Adipose tissue (tissue), 3 donors: ENCODE measurements around the gene ATOSB. TPM values are rescaled to one million over a fixed set of nuclear protein-coding genes. Genes with fewer than 3 reads are reported as not detected.

Experiments
- H3K27ac ChIP-seq: one replicate; pipeline ENCODE4 v1.5.1; 2013; ENCODE audit warnings: low read depth, low read length
- WGBS, 3 donors: extraction: QIAGEN DNeasy Blood & Tissue Kit; methylation state at CpG; one replicate each; pipeline ENCODE4 v1.1.7; 2013; 5-methylcytosine and 5-hydroxymethylcytosine counted together
- polyA plus RNA-seq, 3 donors: library from polyadenylated mRNA; stranded (reverse); fragments of 200-250 nt; gene quantifications; one replicate each; pipeline ENCODE4 v1.2.3, GENCODE V29; 2013
- donor health status: healthy with polysubstance abuse.
- donor health status: Bipolar disorder and iron deficiency.
- donor health status: healthy.

Gene ATOSB
- polyA plus RNA-seq, 3 donors: 4.7 to 16.4 (median 15.5) TPM

DNA sequence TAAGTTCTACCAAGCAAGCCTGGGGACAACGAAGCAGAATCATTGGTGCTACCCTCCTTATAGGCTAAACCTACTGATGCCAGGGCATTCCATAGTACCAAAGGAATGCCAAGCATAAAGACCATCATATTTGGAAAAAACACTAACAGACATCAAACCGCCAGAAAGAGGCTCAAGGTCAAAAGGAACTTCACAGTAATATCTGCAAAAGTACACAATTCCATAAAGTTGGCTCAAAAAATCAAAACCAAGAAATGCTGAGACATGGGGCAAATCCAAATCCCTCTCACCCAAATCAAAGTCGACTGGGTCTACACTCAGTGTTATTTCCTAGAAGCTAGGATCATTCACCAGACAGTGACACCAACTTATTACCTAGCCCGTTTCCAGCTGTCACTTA, 46.6 kb downstream of the ATOSB start:
- no peak overlapping the region for H3K27ac ChIP-seq
- 40 to 79% (median 71%) methylated on average over 4 of the region's 4 CpGs for WGBS, 3 donors

DNA sequence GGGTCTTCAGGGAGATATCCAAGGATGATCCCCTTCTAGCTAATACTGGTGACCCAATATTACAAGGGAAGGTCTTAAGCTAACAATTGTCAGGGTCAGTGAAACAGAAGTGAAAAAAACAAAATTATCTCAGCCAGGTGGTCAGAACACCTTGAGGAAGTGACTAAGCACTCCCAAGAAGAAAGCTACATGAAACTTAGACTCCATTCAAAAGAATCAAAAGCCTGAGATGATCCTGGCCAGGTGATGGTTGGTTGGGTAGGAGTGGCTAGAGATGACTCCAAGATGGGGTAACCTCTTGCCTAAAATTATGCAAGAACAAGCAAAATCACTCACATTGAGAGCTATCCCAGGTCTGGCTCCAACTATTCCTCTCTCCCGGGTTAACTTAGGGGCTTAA, 48.6 kb downstream of the ATOSB start:
- 71 to 80% (median 78%) methylated on average over 1 of the region's 1 CpG for WGBS, 3 donors
- no peak overlapping the region for H3K27ac ChIP-seq

DNA sequence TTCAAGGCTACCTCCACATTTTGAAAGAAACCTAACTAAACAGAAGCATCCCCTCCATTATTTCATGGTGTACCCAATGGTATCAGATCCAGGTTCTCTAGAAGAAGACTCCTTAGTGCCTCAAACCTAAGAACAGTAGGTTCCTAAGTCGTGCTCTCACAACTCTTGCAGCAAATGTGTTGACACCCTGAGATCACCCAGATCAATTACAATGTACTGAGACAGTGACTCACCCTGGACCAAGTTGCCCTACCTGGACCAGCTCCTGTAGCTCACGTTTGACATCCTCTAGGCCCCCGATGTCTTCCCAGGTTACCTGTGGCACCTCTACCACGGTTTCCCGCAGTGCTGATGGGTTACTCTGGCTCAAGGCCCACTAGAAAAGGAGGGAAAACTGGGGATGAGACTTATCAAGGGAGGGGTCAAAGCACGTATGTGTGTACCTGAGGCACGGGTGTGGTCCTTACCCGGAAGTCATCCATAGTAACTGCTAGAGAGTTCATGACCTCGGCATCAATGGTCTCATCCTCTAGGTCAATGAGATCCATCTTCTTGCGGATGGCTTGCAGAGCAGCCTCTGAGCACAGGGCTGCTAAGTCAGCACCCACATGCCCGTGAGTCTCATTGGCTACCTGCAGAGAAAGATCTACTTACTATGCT, 55.0 kb downstream of the ATOSB start:
- H3K27ac ChIP-seq: no peak overlapping the region
- WGBS, 3 donors: 92 to 94% (median 94%) methylated on average over 11 of the region's 11 CpGs

DNA sequence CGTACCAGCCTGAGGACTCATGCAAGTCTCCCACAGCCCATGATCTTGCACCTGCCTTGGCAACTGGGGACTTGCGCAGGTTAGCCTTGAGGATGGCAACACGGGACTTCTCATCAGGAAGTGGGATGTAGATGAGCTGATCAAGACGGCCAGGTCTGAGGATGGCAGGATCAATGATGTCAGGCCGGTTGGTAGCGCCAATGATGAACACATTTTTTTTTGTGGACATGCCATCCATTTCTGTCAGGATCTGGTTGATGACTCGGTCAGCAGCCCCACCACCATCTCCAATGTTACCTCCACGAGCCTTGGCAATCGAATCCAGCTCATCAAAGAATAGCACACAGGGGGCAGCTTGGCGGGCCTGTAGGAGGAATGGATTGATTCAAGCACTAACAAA, 56.2 kb downstream of the ATOSB start:
- no peak overlapping the region for H3K27ac ChIP-seq
- WGBS, 3 donors: 91 to 94% (median 94%) methylated on average over 10 of the region's 10 CpGs

DNA sequence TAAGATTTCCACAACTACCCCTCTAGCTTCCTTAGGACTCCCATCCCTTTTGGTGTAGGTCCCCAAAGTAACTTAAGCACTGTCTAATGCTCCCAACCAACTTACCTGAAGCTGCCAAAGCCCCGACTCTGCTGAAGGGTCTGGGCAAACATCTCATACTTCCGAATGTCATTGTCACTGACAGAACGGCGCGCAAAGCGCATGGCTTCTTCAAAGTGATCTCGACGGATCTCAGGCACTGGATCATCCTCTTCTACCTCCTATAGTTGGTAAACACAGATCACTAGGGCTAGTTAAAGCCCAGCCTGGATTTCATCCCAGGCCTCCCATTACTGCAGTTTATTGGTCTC, 58.4 kb downstream of the ATOSB start:
- WGBS, 3 donors: 93 to 97% (median 96%) methylated on average over 8 of the region's 8 CpGs
- no peak overlapping the region for H3K27ac ChIP-seq

DNA sequence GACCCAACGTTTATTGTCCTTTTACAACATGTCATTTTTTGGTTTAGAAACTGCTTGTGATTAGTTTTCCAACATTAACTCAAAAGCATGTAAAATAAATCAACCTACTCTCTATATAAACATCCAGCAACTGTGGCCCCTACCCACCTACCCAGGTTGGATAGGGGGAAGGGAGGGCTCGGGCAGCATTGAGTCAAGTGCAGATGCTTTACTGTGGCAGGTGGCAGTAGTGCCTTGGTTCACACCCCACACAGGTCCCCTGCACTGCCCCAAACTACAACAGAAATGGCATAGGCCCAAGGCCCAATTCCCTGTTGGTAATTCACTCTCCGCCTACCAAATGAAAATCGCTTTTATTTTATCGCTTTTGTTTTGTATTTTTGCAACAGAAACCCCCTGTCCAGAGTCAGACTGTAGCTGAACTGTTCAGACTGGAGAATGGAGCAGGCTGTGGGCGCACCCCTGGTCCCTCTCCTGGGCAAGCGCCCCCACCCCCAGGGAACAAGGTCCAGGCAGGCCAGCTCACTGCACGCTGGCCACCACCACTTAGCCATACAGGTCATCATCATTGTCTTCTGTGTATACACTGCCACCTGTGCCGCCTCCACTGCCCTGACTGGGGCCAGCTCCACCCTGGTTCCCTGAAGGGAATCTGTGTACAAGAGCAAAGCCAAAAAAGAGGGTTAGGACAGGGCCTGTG, 58.9 kb downstream of the ATOSB start:
- 91 to 93% (median 92%) methylated on average over 9 of the region's 9 CpGs for WGBS, 3 donors
- H3K27ac ChIP-seq: no peak overlapping the region

DNA sequence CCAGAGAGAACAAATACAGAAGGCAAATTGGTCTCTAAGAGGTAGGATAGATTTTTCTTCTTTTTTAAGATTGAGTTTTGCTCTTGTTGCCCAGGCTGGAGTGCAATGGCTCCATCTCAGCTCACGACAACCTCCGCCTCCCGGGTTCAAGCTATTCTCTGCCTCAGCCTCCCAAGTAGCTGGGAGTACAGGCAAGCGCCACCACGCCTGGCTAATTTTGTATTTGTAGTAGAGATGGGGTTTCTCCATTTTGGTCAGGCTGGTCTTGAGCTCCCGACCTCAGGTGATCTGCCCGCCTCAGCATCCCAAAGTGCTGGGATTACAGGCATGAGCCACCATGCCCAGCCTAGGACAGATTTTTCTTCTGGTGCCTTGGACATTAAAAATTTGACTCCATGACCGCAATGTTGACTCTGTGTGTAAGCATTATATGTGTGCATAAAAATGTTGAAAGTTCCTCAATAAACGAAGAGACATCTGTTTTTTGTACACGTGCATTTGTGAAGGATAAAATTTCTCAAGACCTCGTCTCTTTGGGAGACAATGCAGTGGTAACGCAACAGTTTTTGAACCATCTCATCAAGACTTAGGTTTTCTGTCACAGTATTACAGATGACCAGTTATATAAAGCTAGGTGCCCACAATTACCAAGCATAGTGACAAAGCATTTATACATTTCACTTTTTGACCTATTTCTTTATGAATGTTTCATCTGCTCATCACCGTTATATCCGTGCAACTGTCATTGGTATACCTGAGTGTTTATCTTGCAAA, 60.6 kb downstream of the ATOSB start:
- H3K27ac ChIP-seq: no peak overlapping the region
- WGBS, 3 donors: 92 to 96% (median 94%) methylated on average over 14 of the region's 14 CpGs

DNA sequence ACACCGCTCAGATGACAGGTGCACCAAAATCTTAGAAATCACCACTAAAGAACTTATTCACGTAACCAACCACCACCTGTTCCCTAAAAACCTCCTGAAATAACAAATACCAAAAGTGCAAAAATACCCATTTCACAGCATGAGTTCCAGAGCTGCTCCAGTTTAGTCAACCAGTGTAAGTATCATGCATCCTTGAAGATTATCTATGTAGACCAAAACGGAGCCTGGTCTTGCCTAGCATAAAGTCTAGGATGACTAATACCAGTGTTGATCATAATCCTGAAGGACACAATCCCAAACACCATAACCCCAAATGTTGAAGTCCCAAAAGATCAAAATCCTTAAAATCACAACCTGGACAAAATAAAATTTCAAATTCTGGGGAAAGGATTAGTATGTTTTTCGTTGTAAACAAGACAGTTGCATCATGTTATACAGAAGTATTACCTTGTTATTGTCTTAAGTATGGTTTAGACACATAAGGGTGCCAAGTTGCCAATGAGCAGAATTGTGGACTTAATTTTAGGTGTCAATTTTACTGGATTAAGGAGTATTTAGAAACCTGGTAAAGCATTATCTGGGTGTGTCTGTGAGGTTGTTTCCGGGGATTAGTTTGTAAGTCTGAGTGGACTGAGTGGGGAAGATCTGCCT, 61.4 kb downstream of the ATOSB start:
- 59 to 79% (median 75%) methylated on average over 5 of the region's 5 CpGs for WGBS, 3 donors
- no peak overlapping the region for H3K27ac ChIP-seq

Other genes starting within 250 kb of the ATOSB start
- gene PHF24, start 157.6 kb downstream of the ATOSB start, polyA plus RNA-seq: under 1 TPM; 0.03 to 0.34 (median 0.19) TPM
- gene DNAJB5, start 126.1 kb downstream of the ATOSB start, polyA plus RNA-seq: 1 to 10 TPM; 2.3 to 9.3 (median 7.8) TPM
- 100 to 1,000 TPM in 1 of 3 donors, 10 to 100 TPM in 2; 53.4 to 148 (median 54.3) TPM for gene VCP, start 43.2 kb downstream of the ATOSB start, polyA plus RNA-seq
- 10 to 100 TPM in 1 of 3 donors, 1 to 10 TPM in 2; 5.6 to 12.0 (median 8.5) TPM for gene FANCG, start 35.9 kb downstream of the ATOSB start, polyA plus RNA-seq
- gene PIGO, start 19.3 kb downstream of the ATOSB start, polyA plus RNA-seq: 10 to 100 TPM; 13.5 to 17.8 (median 15.0) TPM
- 100 to 1,000 TPM in 1 of 3 donors, 10 to 100 TPM in 2; 67.7 to 110 (median 79.7) TPM for gene STOML2, start 12.7 kb downstream of the ATOSB start, polyA plus RNA-seq
- 10 to 100 TPM in 2 of 3 donors, 1 to 10 TPM in 1; 9.9 to 21.9 (median 14.3) TPM for gene UNC13B, start 46.1 kb upstream of the ATOSB start, polyA plus RNA-seq